ENCODE results near the gene NXPE4. TPM values are rescaled to one million over a fixed set of nuclear protein-coding genes. Genes with fewer than 3 reads are reported as not detected.

Gene NXPE4
- total RNA-seq, 2 donors from 2014 or later: not detected

- Mint-ChIP-seq H3K27ac (no peak overlapping the region), H3K9me3 (no peaks in the 10 kb centered on the region), H3K36me3 (no peaks in the 10 kb centered on the region)
- ATAC-seq (no peak), DNase-seq (ENCODE audit: low spot score in 2 of 2) (no peak)
Measured at GRCh38 chr11:114594703-114595102, 883 bp downstream of the NXPE4 start.

- ATAC-seq (peak in 1 of 2 donors; percentile 39), DNase-seq (ENCODE audit: low spot score in 2 of 2) (no peak)
- H3K9me3 Mint-ChIP-seq: peaks cover 28 to 35% of the 10 kb centered on the region in 2 donors
- H3K36me3 Mint-ChIP-seq: peaks cover 27 to 29% of the 10 kb centered on the region in 2 donors
- no peak overlapping the region for H3K27ac Mint-ChIP-seq
Measured at GRCh38 chr11:114587398-114587953, 8.1 kb downstream of the NXPE4 start.

GRCh38 chr11:114586797-114587196, 8.8 kb downstream of the NXPE4 start:
- H3K9me3 Mint-ChIP-seq: peaks cover 28 to 35% of the 10 kb centered on the region in 2 donors
- peaks cover 27 to 29% of the 10 kb centered on the region in 2 donors for H3K36me3 Mint-ChIP-seq
- H3K27ac Mint-ChIP-seq: no peak overlapping the region
- ATAC-seq (no peak), DNase-seq (ENCODE audit: low spot score in 2 of 2) (no peak)

GRCh38 chr11:114571712-114572111, 23.9 kb downstream of the NXPE4 start:
- no peak for ATAC-seq
- Mint-ChIP-seq H3K27ac (no peak overlapping the region), H3K36me3 (peaks cover 8 to 10% of the 10 kb centered on the region in 2 donors), H3K9me3 (peaks cover 8 to 20% of the 10 kb centered on the region in 2 donors)
- no peak for DNase-seq (ENCODE audit: low spot score in 2 of 2)

GRCh38 chr11:114569801-114570200, 25.8 kb downstream of the NXPE4 start:
- no peak for ATAC-seq
- DNase-seq (ENCODE audit: low spot score in 2 of 2): no peak
- peaks cover 8 to 10% of the 10 kb centered on the region in 2 donors for H3K36me3 Mint-ChIP-seq
- H3K9me3 Mint-ChIP-seq: peaks cover 4 to 14% of the 10 kb centered on the region in 2 donors
- H3K27ac Mint-ChIP-seq: no peak overlapping the region

GRCh38 chr11:114566276-114566675, 29.3 kb downstream of the NXPE4 start:
- ATAC-seq (no peak), DNase-seq (ENCODE audit: low spot score in 2 of 2) (no peak)
- H3K9me3 Mint-ChIP-seq: no peaks in the 10 kb centered on the region
- no peaks in the 10 kb centered on the region for H3K36me3 Mint-ChIP-seq
- no peak overlapping the region for H3K27ac Mint-ChIP-seq

GRCh38 chr11:114564831-114565230, 30.8 kb downstream of the NXPE4 start:
- ATAC-seq (no peak), DNase-seq (ENCODE audit: low spot score in 2 of 2) (no peak)
- Mint-ChIP-seq H3K36me3 (no peaks in the 10 kb centered on the region), H3K9me3 (no peaks in the 10 kb centered on the region), H3K27ac (no peak overlapping the region)

- peak overlapping the region; percentile 5 to 42 for H3K27ac Mint-ChIP-seq
- H3K9me3 Mint-ChIP-seq: no peaks in the 10 kb centered on the region
- no peaks in the 10 kb centered on the region for H3K36me3 Mint-ChIP-seq
- ATAC-seq: peak in 1 of 2 donors; percentile 89
- no peak for DNase-seq (ENCODE audit: low spot score in 2 of 2)
Measured at GRCh38 chr11:114563077-114563476, 32.5 kb downstream of the NXPE4 start.

- no peak for DNase-seq (ENCODE audit: low spot score in 2 of 2)
- Mint-ChIP-seq H3K27ac (peak overlapping the region in 1 of 2 donors; percentile 42), H3K9me3 (no peaks in the 10 kb centered on the region), H3K36me3 (no peaks in the 10 kb centered on the region)
- no peak for ATAC-seq
Measured at GRCh38 chr11:114562166-114562916, 33.2 kb downstream of the NXPE4 start.

- Mint-ChIP-seq H3K27ac (no peak within 1 kb of the TSS), H3K36me3 (no peaks in the 10 kb centered on the region), H3K9me3 (no peaks in the 10 kb centered on the region)
- ATAC-seq (no peak), DNase-seq (ENCODE audit: low spot score in 2 of 2) (no peak)
Measured at GRCh38 chr11:114559425-114560310, 35.9 kb downstream of the NXPE4 start, which contains the start of gene NXPE1. Gene NXPE1, minus strand, starts transcription at chr11:114559881. Its CDS starts 8,680 bp downstream, at chr11:114551201.

GRCh38 chr11:114556135-114556534, 39.5 kb downstream of the NXPE4 start:
- Mint-ChIP-seq H3K27ac (no peak overlapping the region), H3K9me3 (no peaks in the 10 kb centered on the region), H3K36me3 (no peaks in the 10 kb centered on the region)
- ATAC-seq (no peak), DNase-seq (ENCODE audit: low spot score in 2 of 2) (no peak)

- H3K27ac Mint-ChIP-seq: peak overlapping the region in 1 of 2 donors; percentile 17
- no peaks in the 10 kb centered on the region for H3K36me3 Mint-ChIP-seq
- DNase-seq (ENCODE audit: low spot score in 2 of 2): no peak
- no peaks in the 10 kb centered on the region for H3K9me3 Mint-ChIP-seq
- no peak for ATAC-seq
Measured at GRCh38 chr11:114553642-114554041, 41.9 kb downstream of the NXPE4 start.

GRCh38 chr11:114551060-114551459, 44.5 kb downstream of the NXPE4 start:
- Mint-ChIP-seq H3K9me3 (peaks cover 0 to 4% of the 10 kb centered on the region in 2 donors), H3K27ac (no peak overlapping the region), H3K36me3 (no peaks in the 10 kb centered on the region)
- DNase-seq (ENCODE audit: low spot score in 2 of 2) (no peak), ATAC-seq (no peak)

- H3K36me3 Mint-ChIP-seq: peaks cover 5 to 11% of the 10 kb centered on the region in 2 donors
- H3K9me3 Mint-ChIP-seq: peaks cover 4 to 10% of the 10 kb centered on the region in 2 donors
- no peak overlapping the region for H3K27ac Mint-ChIP-seq
- ATAC-seq: no peak
- no peak for DNase-seq (ENCODE audit: low spot score in 2 of 2)
Measured at GRCh38 chr11:114525682-114526081, 69.9 kb downstream of the NXPE4 start.

GRCh38 chr11:114524122-114524521, 71.5 kb downstream of the NXPE4 start:
- no peak for DNase-seq (ENCODE audit: low spot score in 2 of 2)
- ATAC-seq: no peak
- Mint-ChIP-seq H3K36me3 (peaks cover 5% of the 10 kb centered on the region in 2 donors), H3K9me3 (peaks cover 0 to 10% of the 10 kb centered on the region in 2 donors), H3K27ac (no peak overlapping the region)

GRCh38 chr11:114522818-114523217, 72.8 kb downstream of the NXPE4 start:
- peaks cover 5% of the 10 kb centered on the region in 2 donors for H3K36me3 Mint-ChIP-seq
- peaks cover 0 to 10% of the 10 kb centered on the region in 2 donors for H3K9me3 Mint-ChIP-seq
- ATAC-seq (no peak), DNase-seq (ENCODE audit: low spot score in 2 of 2) (no peak)
- no peak overlapping the region for H3K27ac Mint-ChIP-seq

Data from activated naive CD4-positive, alpha-beta T cell treated with anti-CD3 and anti-CD28 coated beads, Interleukin-2, amount 50 U/mL, for 72 hours (primary cell).